ENCODE data around the gene CASKIN1. TPM values are rescaled to one million over a fixed set of nuclear protein-coding genes. Genes with fewer than 3 reads are reported as not detected.

The CASKIN1 gene
- total RNA-seq, 1 experiment from 2014 or later, result 7.9 TPM

DNA sequence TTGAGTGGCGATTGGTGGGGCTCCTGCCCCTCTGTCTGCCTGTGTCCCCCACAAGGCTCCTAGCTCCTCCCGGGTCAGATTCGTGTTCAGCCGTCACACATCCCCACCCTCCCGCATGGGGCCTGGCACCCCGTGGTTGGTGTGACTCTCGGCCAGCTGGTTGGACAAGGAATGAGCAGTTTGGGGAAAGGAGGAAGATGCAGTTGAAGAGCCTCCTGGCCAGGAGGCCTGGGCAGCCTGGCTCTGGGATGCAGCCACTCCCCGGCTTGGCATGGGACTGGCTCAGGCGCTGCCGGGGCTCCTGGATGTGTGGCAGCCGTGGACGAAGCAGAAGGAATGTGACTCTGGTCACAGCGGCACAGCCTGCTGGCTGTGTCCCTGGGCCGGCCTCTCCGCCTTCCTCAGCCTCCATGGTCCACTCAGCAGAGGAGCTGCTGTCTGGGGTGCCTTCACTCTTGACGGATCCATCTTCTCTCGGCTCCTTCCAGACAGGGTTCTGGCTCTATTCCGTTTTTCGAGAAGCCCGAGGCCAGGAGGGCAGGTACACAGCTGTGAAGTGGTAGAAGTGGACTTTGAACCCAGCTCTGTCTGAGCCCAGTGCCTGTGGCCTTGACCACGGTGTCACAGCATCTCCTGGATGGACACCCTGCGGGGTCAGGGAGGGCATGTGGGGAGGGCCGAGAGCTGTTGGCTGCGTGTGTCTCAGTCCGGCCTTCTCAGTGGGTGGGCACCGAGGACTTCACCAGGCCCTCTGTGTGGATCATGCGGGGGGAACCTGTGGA lies 38.7 kb downstream of the CASKIN1 start:
- Histone ChIP-seq H2BK5ac (ENCODE audit: insufficient read length, low read length) (no peak overlapping the region), H3K14ac (ENCODE audit: insufficient read depth, low read length) (no peak overlapping the region), H4K20me1 (ENCODE audit: control insufficient read depth, insufficient read depth, insufficient read length) (peaks cover 2% of the 10 kb centered on the region), H2BK15ac (ENCODE audit: low read depth, low read length) (no peak overlapping the region), H2AK5ac (ENCODE audit: insufficient read length, low read length) (no peak overlapping the region), H3K56ac (ENCODE audit: insufficient read length, low read depth, low read length) (no peak overlapping the region), H4K8ac (replicated peaks; ENCODE audit: insufficient read length, low read depth, low read length) (no peak overlapping the region), H2AFZ (ENCODE audit: low read length) (no peak overlapping the region), H3K79me1 (ENCODE audit: insufficient read depth, low read depth, low read length, poor library complexity, severe bottlenecking) (peaks cover 17% of the 10 kb centered on the region), H3K23me2 (ENCODE audit: insufficient read length, low read depth, low read length, poor library complexity, severe bottlenecking) (peaks cover 23% of the 10 kb centered on the region), H3T11ph (ENCODE audit: low read length) (no peak overlapping the region), H4K91ac (ENCODE audit: insufficient read length, low read depth, low read length) (no peak overlapping the region), H2BK20ac (ENCODE audit: low read depth, low read length, poor library complexity, severe bottlenecking) (no peak overlapping the region), H3K18ac (ENCODE audit: insufficient read length, low read depth, low read length) (no peak overlapping the region), H3K4me2 (ENCODE audit: insufficient read depth, insufficient read length, low read length) (no peak overlapping the region), H3K23ac (ENCODE audit: insufficient read length, low read depth, low read length) (no peak overlapping the region), H3K9me3 (ENCODE audit: control insufficient read depth, low read depth, low read length) (no peaks in the 10 kb centered on the region), H2BK120ac (ENCODE audit: low read depth, low read length, poor library complexity, severe bottlenecking) (no peak overlapping the region), H3K79me2 (ENCODE audit: insufficient read depth, low read length) (peaks cover 57% of the 10 kb centered on the region; the same call in 1 of the 2 replicates), H4K5ac (ENCODE audit: insufficient read length, low read depth, low read length) (no peak overlapping the region), H2BK12ac (ENCODE audit: insufficient read length, low read depth, low read length) (no peak overlapping the region), H3K27me3 (ENCODE audit: insufficient read depth, low read length) (no peaks in the 10 kb centered on the region), H3K27ac (ENCODE audit: insufficient read length, low read depth, low read length) (no peak overlapping the region), H3K4ac (ENCODE audit: low read depth, low read length) (no peak overlapping the region), H3K4me1 (ENCODE audit: insufficient read depth, low read length) (no peaks in the 10 kb centered on the region; the same call in 1 of the 2 replicates), H3K9ac (ENCODE audit: extremely low read depth, insufficient read length, low read length) (no peak overlapping the region)
- peak overlapping the region; percentile 97 for H3K4me3 Mint-ChIP-seq
- no peak for DNase-seq
- no peaks in the 10 kb centered on the region; the same call in 1 of the 2 replicates for H3K27me3 Mint-ChIP-seq (ENCODE audit: low read depth)
- peaks cover 25 to 36% (median 32%) of the 10 kb centered on the region in 3 experiments for H3K36me3 Mint-ChIP-seq (ENCODE audit: insufficient read depth in 1 of 3, low read depth in 3 of 3)
- peak overlapping the region in 2 of 3 experiments; percentile 85 to 87; a peak in 2 of 7 replicates for H3K27ac Mint-ChIP-seq
- WGBS (ENCODE audit: extremely low coverage, insufficient read length, low lambda C conversion rate), result no CpG with 5 or more reads among the region's 27 CpGs
- peaks cover 16 to 41% of the 10 kb centered on the region in 2 experiments for H3K4me1 Mint-ChIP-seq
- TF ChIP-seq, protein P1, sequence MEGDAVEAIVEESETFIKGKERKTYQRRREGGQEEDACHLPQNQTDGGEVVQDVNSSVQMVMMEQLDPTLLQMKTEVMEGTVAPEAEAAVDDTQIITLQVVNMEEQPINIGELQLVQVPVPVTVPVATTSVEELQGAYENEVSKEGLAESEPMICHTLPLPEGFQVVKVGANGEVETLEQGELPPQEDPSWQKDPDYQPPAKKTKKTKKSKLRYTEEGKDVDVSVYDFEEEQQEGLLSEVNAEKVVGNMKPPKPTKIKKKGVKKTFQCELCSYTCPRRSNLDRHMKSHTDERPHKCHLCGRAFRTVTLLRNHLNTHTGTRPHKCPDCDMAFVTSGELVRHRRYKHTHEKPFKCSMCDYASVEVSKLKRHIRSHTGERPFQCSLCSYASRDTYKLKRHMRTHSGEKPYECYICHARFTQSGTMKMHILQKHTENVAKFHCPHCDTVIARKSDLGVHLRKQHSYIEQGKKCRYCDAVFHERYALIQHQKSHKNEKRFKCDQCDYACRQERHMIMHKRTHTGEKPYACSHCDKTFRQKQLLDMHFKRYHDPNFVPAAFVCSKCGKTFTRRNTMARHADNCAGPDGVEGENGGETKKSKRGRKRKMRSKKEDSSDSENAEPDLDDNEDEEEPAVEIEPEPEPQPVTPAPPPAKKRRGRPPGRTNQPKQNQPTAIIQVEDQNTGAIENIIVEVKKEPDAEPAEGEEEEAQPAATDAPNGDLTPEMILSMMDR (conservative IDR thresholded peaks at IDR 0.05), result no peak
- H3K9me3 Mint-ChIP-seq, result peaks cover 0 to 9% of the 10 kb centered on the region in 2 experiments; a peak in 2 of 5 replicates

Measured in H9 (cell line).